ENCODE data around the gene SPATS2L.

SPATS2L gene

GRCh38 chr2:200483729-200484198 is 177.3 kb downstream of the SPATS2L start:
- Histone ChIP-seq H3K9ac (ENCODE audit: low read length) (no peak overlapping the region), H3K79me2 (ENCODE audit: insufficient read depth, low read length) (no peaks in the 10 kb centered on the region), H4K20me1 (ENCODE audit: low read depth, low read length) (no peaks in the 10 kb centered on the region), H3K4me2 (ENCODE audit: low read depth, low read length, poor library complexity, severe bottlenecking) (no peak overlapping the region), H3F3A (ENCODE audit: insufficient read depth) (no peaks in the 10 kb centered on the region), H3K36me3 (ENCODE audit: low read length) (0 out of 2 replicates have a peak, but pooled peaks cover 3% of the 10 kb centered on the region), H3K27ac (ENCODE audit: low read depth, low read length) (no peak overlapping the region), H3K4me3 (ENCODE audit: insufficient read depth, low read length, poor library complexity, severe bottlenecking) (no peak overlapping the region), H3K27me3 (ENCODE audit: low read length) (no peaks in the 10 kb centered on the region), H2AFZ (ENCODE audit: low read depth, low read length, severe bottlenecking) (no peak overlapping the region), H3K9me3 (ENCODE audit: insufficient read depth, low read length) (no peaks in the 10 kb centered on the region), H3K9me2 (replicated peaks; ENCODE audit: insufficient read depth, low read length) (no peaks in the 10 kb centered on the region)
- TF ChIP-seq EZH2phosphoT487 (conservative IDR thresholded peaks at IDR 0.05; ENCODE audit: low read length) (no peak), CTCF (IDR thresholded peaks at IDR 0.05; ENCODE audit: insufficient read depth, low read length, poor library complexity, severe bottlenecking) (peak; percentile 39)

- H4K20me1 ChIP-seq (ENCODE audit: low read depth, low read length), result no peaks in the 10 kb centered on the region
- no peaks in the 10 kb centered on the region for H3K9me2 ChIP-seq (replicated peaks; ENCODE audit: insufficient read depth, low read length)
- no peaks in the 10 kb centered on the region for H3K79me2 ChIP-seq (ENCODE audit: insufficient read depth, low read length)
- no peak overlapping the region for H3K9ac ChIP-seq (ENCODE audit: low read length)
- H3K27me3 ChIP-seq (ENCODE audit: low read length), result no peaks in the 10 kb centered on the region
- H3K36me3 ChIP-seq (ENCODE audit: low read length), result 0 out of 2 replicates have a peak, but pooled peaks cover 6% of the 10 kb centered on the region
- H3K9me3 ChIP-seq (ENCODE audit: insufficient read depth, low read length), result no peaks in the 10 kb centered on the region
- no peak overlapping the region for H2AFZ ChIP-seq (ENCODE audit: low read depth, low read length, severe bottlenecking)
- H3K4me2 ChIP-seq (ENCODE audit: low read depth, low read length, poor library complexity, severe bottlenecking), result no peak overlapping the region
- no peak for TF ChIP-seq CTCF (IDR thresholded peaks at IDR 0.05; ENCODE audit: insufficient read depth, low read length, poor library complexity, severe bottlenecking)
- TF ChIP-seq EZH2phosphoT487 (conservative IDR thresholded peaks at IDR 0.05; ENCODE audit: low read length), result no peak
- no peaks in the 10 kb centered on the region for H3F3A ChIP-seq (ENCODE audit: insufficient read depth)
- no peak overlapping the region for H3K27ac ChIP-seq (ENCODE audit: low read depth, low read length)
- no peak overlapping the region for H3K4me3 ChIP-seq (ENCODE audit: insufficient read depth, low read length, poor library complexity, severe bottlenecking)
Observed at GRCh38 chr2:200484934-200485333, 178.4 kb downstream of the SPATS2L start.

GRCh38 chr2:200486529-200486928 is 180.0 kb downstream of the SPATS2L start:
- Histone ChIP-seq H3K27ac (ENCODE audit: low read depth, low read length) (no peak overlapping the region), H3K4me2 (ENCODE audit: low read depth, low read length, poor library complexity, severe bottlenecking) (no peak overlapping the region)

More at GRCh38 chr2:200486529-200486928, 180.0 kb downstream of the SPATS2L start:
- Histone ChIP-seq H3K9ac (ENCODE audit: low read length) (no peak overlapping the region), H4K20me1 (ENCODE audit: low read depth, low read length) (no peaks in the 10 kb centered on the region), H2AFZ (ENCODE audit: low read depth, low read length, severe bottlenecking) (no peak overlapping the region), H3F3A (ENCODE audit: insufficient read depth) (no peaks in the 10 kb centered on the region), H3K36me3 (ENCODE audit: low read length) (0 out of 2 replicates have a peak, but pooled peaks cover 6% of the 10 kb centered on the region), H3K9me2 (replicated peaks; ENCODE audit: insufficient read depth, low read length) (no peaks in the 10 kb centered on the region), H3K27me3 (ENCODE audit: low read length) (no peaks in the 10 kb centered on the region), H3K9me3 (ENCODE audit: insufficient read depth, low read length) (no peaks in the 10 kb centered on the region), H3K4me3 (ENCODE audit: insufficient read depth, low read length, poor library complexity, severe bottlenecking) (no peak overlapping the region), H3K79me2 (ENCODE audit: insufficient read depth, low read length) (no peaks in the 10 kb centered on the region)
- TF ChIP-seq EZH2phosphoT487 (conservative IDR thresholded peaks at IDR 0.05; ENCODE audit: low read length), result no peak
- no peak for TF ChIP-seq CTCF (IDR thresholded peaks at IDR 0.05; ENCODE audit: insufficient read depth, low read length, poor library complexity, severe bottlenecking)
